Measurements from ENCODE around the gene PSMF1.
A peak's percentile ranks its signal among the peaks of the same experiment; 100 is the strongest.

Gene PSMF1

GRCh38 chr20:1102016-1102415 is 16.4 kb upstream of the PSMF1 start:
- H3K4me3 ChIP-seq (ENCODE audit: low read depth in 1 of 2, low read length in 1 of 2): no peak overlapping the region
- H3K9me3 ChIP-seq: no peaks in the 10 kb centered on the region
- H3K36me3 ChIP-seq: no peaks in the 10 kb centered on the region
- no peaks in the 10 kb centered on the region for H3K4me1 ChIP-seq (ENCODE audit: control insufficient read depth in 1 of 2, insufficient read depth in 1 of 2, low read depth in 1 of 2, low read length in 1 of 2)
- no peaks in the 10 kb centered on the region for H3K27me3 ChIP-seq
- no peak for TF ChIP-seq CTCF (IDR thresholded peaks at IDR 0.05)
- H3K27ac ChIP-seq: no peak overlapping the region

- no peaks in the 10 kb centered on the region for H3K27me3 ChIP-seq
- TF ChIP-seq CTCF (IDR thresholded peaks at IDR 0.05): no peak
- no peaks in the 10 kb centered on the region for H3K9me3 ChIP-seq
- H3K4me3 ChIP-seq (ENCODE audit: low read depth in 1 of 2, low read length in 1 of 2): no peak overlapping the region
- no peaks in the 10 kb centered on the region for H3K4me1 ChIP-seq (ENCODE audit: control insufficient read depth in 1 of 2, insufficient read depth in 1 of 2, low read depth in 1 of 2, low read length in 1 of 2)
- no peaks in the 10 kb centered on the region for H3K36me3 ChIP-seq
- no peak overlapping the region for H3K27ac ChIP-seq
Measured at GRCh38 chr20:1103751-1104150, 14.7 kb upstream of the PSMF1 start.

- H3K36me3 ChIP-seq: no peaks in the 10 kb centered on the region
- no peak for TF ChIP-seq CTCF (IDR thresholded peaks at IDR 0.05)
- H3K4me3 ChIP-seq (ENCODE audit: low read depth in 1 of 2, low read length in 1 of 2): no peak overlapping the region
Measured at GRCh38 chr20:1105599-1106194, 12.7 kb upstream of the PSMF1 start.

GRCh38 chr20:1107176-1107575 is 11.2 kb upstream of the PSMF1 start:
- TF ChIP-seq CTCF (IDR thresholded peaks at IDR 0.05): no peak
- Histone ChIP-seq H3K27ac (no peak overlapping the region), H3K27me3 (no peaks in the 10 kb centered on the region), H3K4me3 (ENCODE audit: low read depth in 1 of 2, low read length in 1 of 2) (no peak overlapping the region), H3K4me1 (ENCODE audit: control insufficient read depth in 1 of 2, insufficient read depth in 1 of 2, low read depth in 1 of 2, low read length in 1 of 2) (no peaks in the 10 kb centered on the region), H3K36me3 (no peaks in the 10 kb centered on the region), H3K9me3 (no peaks in the 10 kb centered on the region)

More at GRCh38 chr20:1105599-1106194, 12.7 kb upstream of the PSMF1 start:
- Histone ChIP-seq H3K4me1 (ENCODE audit: control insufficient read depth in 1 of 2, insufficient read depth in 1 of 2, low read depth in 1 of 2, low read length in 1 of 2) (no peaks in the 10 kb centered on the region), H3K9me3 (no peaks in the 10 kb centered on the region), H3K27me3 (no peaks in the 10 kb centered on the region), H3K27ac (no peak overlapping the region)

GRCh38 chr20:1108437-1108920 is 9.9 kb upstream of the PSMF1 start:
- Histone ChIP-seq H3K4me3 (ENCODE audit: low read depth in 1 of 2, low read length in 1 of 2) (no peak overlapping the region), H3K27ac (no peak overlapping the region), H3K36me3 (no peaks in the 10 kb centered on the region), H3K9me3 (no peaks in the 10 kb centered on the region), H3K4me1 (ENCODE audit: control insufficient read depth in 1 of 2, insufficient read depth in 1 of 2, low read depth in 1 of 2, low read length in 1 of 2) (no peaks in the 10 kb centered on the region), H3K27me3 (no peaks in the 10 kb centered on the region)
- peak; percentile 48 for TF ChIP-seq CTCF (IDR thresholded peaks at IDR 0.05)
